Putamen (tissue), 1 donor: ENCODE results near the gene SLC38A9.

Experiments
- DNase-seq: peaks from one replicate; pipeline ENCODE4 v3.0.0-alpha.2; 2016; ENCODE audit warnings: low spot score

Gene SLC38A9

GRCh38 chr5:55650386-55650785 lies 61.7 kb downstream of the SLC38A9 start:
- DNase-seq = no peak

DNA sequence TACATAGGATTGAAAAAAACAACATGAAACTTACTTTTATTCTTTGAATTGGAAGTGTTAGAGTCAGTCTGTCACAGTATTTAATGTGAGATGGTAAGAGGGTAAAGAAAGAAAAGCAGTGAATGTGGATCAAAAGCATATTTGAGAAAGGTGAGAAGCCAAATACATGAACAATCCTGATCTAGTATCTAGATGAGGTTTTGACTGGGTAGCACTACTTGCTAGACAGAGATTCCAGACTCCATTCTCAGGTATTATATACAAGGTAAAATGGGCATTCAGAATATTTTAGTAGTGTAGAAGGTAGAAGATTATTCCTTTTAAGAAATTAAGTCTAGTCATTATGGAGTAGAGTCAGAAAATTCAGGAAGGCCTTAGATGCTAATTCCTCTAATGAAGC lies 62.2 kb downstream of the SLC38A9 start:
- DNase-seq = no peak

- no peak for DNase-seq
These were observed 66.8 kb downstream of the SLC38A9 start for GRCh38 chr5:55645304-55645703.

GRCh38 chr5:55638455-55638854 lies 73.7 kb downstream of the SLC38A9 start:
- DNase-seq = no peak

- DNase-seq = no peak
These were observed 74.1 kb downstream of the SLC38A9 start for GRCh38 chr5:55638051-55638450.

- DNase-seq = no peak
These were observed 75.4 kb downstream of the SLC38A9 start for GRCh38 chr5:55636683-55637082.

GRCh38 chr5:55636177-55636576 lies 75.9 kb downstream of the SLC38A9 start:
- no peak for DNase-seq

DNA sequence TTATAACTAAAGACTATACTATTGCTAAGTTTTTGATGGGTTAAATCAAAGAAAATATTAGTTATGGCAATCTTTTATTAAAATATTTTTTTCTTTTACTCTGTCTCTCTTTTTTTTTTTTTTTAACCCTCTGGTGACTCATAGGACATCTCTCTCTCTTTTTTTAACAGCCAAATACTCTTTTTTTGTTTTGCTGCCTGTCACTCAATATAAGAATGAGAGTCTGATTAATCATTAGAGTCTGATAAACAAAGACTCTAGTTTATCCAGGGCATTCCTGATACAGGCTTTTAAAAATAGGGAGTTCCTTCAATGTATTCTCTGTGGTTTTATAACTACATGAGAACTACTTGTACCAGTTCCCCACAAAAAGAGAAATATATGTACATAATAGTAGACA lies 77.3 kb downstream of the SLC38A9 start:
- DNase-seq = no peak

- DNase-seq = no peak
These were observed 77.8 kb downstream of the SLC38A9 start for GRCh38 chr5:55634209-55634805.

DNA sequence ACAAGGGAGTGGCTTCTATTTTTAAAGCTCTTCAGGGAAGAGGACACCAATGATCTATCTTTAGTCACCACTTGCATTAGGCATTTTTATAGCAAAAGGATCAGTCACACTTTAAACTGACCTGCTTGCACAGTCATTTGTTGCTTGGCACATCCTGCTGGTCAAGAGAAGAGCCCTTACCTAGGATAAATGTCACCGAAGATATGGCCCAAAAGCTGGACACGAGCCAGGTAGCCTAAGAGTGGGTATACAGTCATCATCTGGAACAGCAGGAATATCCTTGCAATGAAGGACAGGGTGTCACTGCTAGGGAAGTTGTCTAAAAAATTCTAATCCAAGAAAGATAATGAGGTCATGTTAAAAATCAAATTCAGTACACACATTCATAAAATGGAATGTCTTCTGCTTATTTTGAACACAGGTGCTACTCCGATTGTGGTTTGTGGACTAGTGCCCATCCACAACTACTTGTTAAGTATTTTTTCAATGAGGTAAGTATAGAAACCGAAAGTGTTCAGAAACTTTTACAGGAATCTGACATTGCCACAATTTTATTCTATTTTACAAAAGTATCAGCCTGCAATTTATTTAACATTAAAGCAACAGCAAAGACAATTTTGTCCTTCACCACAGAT lies 78.4 kb downstream of the SLC38A9 start:
- no peak for DNase-seq

- DNase-seq = no peak
These were observed 82.3 kb downstream of the SLC38A9 start for GRCh38 chr5:55629815-55630214.

GRCh38 chr5:55626790-55627189 lies 85.3 kb downstream of the SLC38A9 start:
- no peak for DNase-seq

- no peak for DNase-seq
These were observed 86.2 kb downstream of the SLC38A9 start for GRCh38 chr5:55625913-55626312.

GRCh38 chr5:55625589-55625909 lies 86.6 kb downstream of the SLC38A9 start:
- DNase-seq = no peak

DNA sequence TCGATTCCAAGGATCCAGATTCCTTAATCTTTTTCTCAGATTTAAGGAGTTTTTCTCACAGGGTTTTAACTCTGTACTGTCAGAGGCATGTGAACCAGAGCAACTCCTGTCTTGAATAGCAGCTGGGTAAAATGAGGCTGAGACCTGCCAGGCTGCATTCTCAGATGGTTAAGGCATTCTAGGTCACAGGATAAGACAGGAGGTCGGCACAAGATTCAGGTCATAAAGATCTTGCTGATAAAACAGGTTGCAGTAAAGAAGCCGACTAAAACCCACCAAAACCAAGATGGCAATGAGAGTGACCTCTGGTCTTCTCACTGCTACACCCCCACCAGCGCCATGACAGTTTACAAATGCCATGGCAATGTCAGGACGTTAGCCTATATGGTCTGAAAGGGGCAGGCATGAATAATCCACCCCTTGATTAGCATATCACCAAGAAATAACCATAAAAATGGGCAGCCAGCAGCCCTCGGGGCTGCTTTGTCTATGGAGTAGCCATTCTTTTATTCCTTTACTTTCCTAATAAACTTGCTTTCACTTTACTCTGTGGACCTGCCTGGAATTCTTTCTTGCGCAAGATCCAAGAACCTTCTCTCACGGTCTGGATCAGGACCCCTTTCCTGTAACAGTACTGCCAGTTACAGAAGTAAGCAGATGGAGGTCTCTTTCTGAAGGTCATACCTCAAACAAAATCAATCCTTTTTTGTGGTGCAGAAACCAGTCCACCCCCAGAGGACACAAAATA lies 87.1 kb downstream of the SLC38A9 start:
- no peak for DNase-seq

GRCh38 chr5:55623789-55624188 lies 88.3 kb downstream of the SLC38A9 start:
- DNase-seq = no peak

DNA sequence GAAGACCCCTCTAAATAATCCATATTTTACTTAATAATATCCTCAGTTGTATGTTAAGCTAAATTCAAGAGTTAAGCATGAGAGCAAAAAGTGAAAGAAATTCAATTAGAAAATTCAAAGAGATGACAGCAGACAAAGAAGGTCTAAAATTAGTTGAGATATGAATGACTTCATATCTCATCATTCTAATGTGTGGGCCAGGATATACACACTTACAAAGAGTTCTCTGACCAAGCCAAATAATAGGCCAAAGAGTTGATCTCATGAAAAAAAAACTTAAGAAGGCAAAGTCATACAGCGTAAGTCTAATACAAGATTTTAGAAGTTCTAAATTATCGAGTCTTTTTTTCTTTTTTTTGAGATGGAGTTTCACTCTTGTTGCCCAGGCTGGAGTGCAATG lies 89.7 kb downstream of the SLC38A9 start:
- no peak for DNase-seq

- no peak for DNase-seq
These were observed 90.9 kb downstream of the SLC38A9 start for GRCh38 chr5:55621229-55621628.

DNA sequence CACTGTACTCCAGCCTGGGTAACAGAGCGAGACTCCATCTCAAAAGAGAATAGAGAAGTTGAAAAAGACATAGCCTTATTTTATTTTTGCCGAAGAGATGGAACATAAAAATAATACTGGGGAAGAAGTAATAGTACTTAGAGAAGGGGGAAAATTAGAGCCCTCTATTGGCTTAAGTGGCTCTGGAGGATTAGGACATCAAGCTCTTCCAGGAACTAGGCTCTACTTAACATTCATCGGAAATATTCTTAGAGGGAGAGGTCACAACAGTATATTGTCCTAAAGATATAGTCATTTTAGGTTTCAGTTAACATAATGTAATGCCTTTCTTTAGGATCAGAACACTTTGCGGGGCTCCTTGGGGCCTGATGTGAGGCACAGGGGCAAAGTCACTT lies 91.4 kb downstream of the SLC38A9 start:
- no peak for DNase-seq

DNA sequence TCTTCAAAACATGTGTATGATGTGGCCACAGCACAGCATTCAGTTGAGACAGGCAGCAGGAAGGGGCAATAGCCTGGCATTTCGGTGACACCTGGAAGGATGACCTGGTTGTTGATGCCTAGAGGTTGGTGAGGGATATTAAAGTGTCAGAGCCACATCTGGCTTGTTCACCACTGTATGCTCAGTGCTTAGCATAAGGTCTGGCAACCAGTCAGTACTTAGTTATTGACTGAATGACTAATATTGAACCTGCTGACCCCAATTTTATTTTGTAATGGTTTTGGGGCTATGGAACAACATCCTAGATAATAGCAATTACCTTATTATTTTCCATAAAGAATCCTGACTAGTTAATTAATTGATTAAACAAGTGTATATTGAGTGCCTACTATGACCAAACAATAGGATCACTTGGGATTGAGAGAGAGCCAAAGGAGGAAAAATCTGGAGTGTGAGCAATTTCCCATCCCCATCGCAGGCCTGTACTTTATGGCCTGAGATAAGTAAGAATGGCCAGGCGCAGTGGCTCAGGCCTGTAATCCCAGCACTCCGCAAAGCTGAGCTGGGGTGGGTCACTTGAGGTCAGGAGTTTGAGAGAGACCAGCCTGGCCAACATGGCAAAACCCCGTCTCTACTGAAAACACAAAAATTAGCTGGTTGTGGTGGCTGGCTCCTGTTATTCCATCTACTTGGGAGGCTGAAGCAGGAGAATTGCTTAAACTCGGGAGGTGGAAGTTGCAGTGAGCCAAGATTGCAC lies 91.9 kb downstream of the SLC38A9 start:
- no peak for DNase-seq

DNA sequence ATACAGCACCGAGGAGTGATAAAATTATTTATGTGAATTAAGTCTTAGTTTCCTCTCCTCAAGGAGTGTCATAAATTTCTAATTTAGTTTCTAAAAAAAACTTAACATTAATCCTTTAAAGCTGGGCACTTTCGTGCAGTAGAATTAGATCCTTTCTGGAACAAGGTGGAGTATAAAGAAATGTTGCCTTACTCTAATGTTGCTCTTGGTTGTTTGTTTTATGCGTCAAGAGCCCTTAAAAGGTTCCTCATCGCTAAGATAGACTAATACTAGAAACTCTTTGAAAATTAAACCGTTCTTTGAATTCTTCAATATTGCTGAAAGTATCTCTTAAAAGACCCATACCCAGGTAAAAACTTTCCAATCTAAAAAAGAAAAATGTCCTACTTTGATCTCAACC lies 93.8 kb downstream of the SLC38A9 start:
- no peak for DNase-seq

DNA sequence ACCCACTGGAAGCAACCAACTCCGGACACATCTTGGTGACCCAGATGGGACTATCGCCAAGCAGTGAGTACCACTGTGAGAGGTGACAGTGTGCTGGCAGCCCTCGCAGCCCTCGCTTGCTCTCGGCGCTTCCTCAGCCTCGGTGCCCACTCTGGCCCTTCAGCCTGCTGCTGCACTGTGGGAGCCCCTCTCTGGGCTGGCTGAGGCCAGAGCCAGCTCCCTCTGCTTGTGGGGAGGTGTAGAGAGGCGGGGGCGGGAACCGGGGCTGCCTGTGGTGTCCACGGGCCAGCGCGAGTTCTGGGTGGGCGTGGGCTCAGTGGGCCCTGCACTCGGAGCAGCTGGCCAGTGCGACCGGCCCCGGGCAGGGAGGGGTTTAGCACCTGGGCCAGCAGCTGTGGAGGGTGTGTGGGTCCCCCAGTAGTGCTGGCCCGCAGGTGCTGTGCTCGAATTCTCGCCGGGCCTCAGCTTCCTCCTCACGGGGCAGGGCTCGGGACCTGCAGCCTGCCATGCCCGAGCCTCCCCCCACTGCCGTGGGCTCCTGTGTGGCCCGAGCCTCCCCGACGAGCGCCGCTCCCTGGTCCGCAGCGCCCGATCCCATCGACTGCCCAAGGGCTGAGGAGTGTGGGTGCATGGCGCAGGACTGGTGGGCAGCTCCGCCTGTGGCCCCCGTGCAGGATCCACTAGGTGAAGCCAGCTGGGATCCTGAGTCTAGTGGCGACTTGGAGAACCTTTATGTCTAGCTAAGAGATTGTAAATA lies 98.8 kb downstream of the SLC38A9 start:
- no peak for DNase-seq
